Fibroblast of lung (primary cell): ENCODE measurements around the gene TOX2.

Source experiments
- CTCF ChIP-seq, 2 donors: IDR thresholded peaks in 1 of 2; conservative IDR thresholded peaks in 1 of 2; 1 replicate in 1 of 2; 2 replicates in 1 of 2; pipeline ENCODE4 v1.5.1; 2011 to 2012; ENCODE audit warnings: low read length in 2 of 2, control low read depth in 1 of 2, inconsistent platforms in 1 of 2, low read depth in 1 of 2, mild to moderate bottlenecking in 1 of 2
- EZH2 ChIP-seq: IDR thresholded peaks from 2 replicates; pipeline ENCODE4 v1.5.1; 2012; ENCODE audit warnings: low read length, control low read depth, mild to moderate bottlenecking; ENCODE audit errors: missing control alignments

DNA sequence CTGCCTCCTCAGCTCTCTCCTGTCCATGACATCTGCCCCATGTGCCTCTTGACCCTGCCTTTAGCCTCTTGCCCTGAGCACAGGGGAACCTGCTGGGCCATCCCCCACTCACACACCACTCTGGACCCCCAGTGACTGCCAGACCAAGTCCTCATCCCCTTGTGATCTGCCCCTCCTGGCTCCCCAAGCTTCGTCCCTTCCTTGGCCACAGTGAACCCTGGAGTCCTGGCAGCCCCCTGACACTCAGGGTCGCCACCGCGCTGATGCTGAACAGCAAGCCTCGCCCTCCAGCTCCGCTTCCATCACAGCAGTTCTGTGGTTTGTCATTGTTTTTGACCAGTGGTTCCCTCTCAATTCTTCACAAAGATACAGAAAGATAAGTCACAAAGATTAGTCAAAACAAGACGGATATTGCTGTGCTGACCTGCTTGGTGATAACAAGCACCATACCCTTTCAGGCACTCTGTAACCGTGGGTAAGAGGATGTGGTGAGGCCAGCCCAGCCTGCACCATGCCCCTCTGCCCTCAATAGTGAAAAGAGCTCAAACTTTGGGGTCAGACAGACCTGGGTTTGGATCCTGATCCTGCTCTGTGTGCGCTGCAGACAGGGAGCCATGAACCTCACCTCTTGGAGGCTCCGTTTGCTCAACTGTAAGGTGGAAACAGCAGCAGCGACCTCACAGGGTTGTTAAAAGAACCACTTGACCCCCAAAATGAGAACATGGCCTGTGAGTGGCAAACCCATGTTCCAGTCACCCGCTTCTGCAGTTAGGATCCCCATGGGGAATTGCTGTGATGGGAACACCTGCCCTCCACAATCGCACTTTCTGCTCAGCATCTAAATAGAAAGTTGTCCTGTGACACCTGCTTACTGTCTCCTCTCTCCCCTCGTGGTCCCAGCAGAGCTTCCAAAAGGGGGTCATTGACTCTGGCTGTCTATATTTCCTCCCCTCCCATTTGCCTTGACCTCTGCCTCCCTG is 114.5 kb downstream of the TOX2 start:
- TF ChIP-seq CTCF (conservative IDR thresholded peaks at IDR 0.05 in 1 of 2, IDR thresholded peaks at IDR 0.05 in 1 of 2; ENCODE audit: low read depth in 1 of 2, low read length in 2 of 2) (no peak), EZH2 (no peak)
